ENCODE data around the gene GAB1.

Gene GAB1

GRCh38 chr4:143403553-143403820, 66.8 kb downstream of the GAB1 start:
- TF ChIP-seq CTCF (IDR thresholded peaks at IDR 0.05; ENCODE audit: low read depth, low read length, missing control alignments) = no peak

DNA sequence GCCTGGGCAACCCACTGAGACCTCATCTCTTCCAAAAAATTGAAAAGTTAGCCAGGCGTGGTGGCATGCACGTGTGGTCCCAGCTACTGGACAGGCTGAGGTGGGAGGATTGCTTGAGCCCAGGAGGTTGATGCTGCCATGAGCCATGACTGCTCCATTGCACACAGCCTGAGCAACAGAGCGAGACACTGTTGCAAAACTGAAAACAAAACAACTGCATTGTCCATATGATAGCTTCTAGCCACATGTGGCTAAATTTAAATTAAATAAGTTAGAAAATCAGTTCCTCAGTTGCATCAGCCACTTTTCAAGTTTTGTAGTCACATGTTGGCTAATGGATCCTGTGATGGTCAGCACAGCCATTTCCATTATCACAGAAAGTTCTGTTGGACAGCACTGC, 67.9 kb downstream of the GAB1 start:
- no peak overlapping the region for H3K4me3 ChIP-seq (replicated peaks; ENCODE audit: low read depth, low read length)
- no peak for DNase-seq (ENCODE audit: extremely low read depth, low read depth)
- TF ChIP-seq CTCF (IDR thresholded peaks at IDR 0.05; ENCODE audit: low read depth, low read length, missing control alignments) = no peak

More at GRCh38 chr4:143403553-143403820, 66.8 kb downstream of the GAB1 start:
- H3K4me3 ChIP-seq (replicated peaks; ENCODE audit: low read depth, low read length) = no peak overlapping the region
- DNase-seq (ENCODE audit: extremely low read depth, low read depth) = no peak

GRCh38 chr4:143405075-143405730, 68.5 kb downstream of the GAB1 start:
- no peak overlapping the region for H3K4me3 ChIP-seq (replicated peaks; ENCODE audit: low read depth, low read length)

DNA sequence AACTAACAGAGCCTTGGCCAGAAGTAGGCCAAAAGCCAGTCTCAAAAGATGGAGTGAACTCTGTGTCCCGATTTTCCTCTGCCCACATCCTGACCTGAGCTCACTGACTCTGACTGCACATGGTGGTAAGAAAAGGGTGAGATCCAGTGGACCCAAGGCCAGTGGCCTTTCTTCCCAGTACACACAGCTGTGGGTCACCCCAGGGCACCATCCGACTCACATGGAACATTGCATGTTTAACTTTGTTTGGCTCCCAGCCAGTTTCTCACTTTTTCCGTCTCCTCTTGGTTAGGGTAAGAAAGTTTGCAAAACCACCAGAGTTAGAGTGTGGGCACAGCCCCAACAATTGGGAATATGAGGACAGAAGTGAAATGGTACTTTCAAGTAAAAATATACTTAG, 69.8 kb downstream of the GAB1 start:
- H3K4me3 ChIP-seq (replicated peaks; ENCODE audit: low read depth, low read length) = no peak overlapping the region
- DNase-seq (ENCODE audit: extremely low read depth, low read depth) = no peak
- no peak for TF ChIP-seq CTCF (IDR thresholded peaks at IDR 0.05; ENCODE audit: low read depth, low read length, missing control alignments)

More at GRCh38 chr4:143405075-143405730, 68.5 kb downstream of the GAB1 start:
- DNase-seq (ENCODE audit: extremely low read depth, low read depth) = no peak
- no peak for TF ChIP-seq CTCF (IDR thresholded peaks at IDR 0.05; ENCODE audit: low read depth, low read length, missing control alignments)

GRCh38 chr4:143407474-143407873, 70.8 kb downstream of the GAB1 start:
- TF ChIP-seq CTCF (IDR thresholded peaks at IDR 0.05; ENCODE audit: low read depth, low read length, missing control alignments) = no peak
- no peak for DNase-seq (ENCODE audit: extremely low read depth, low read depth)
- no peak overlapping the region for H3K4me3 ChIP-seq (replicated peaks; ENCODE audit: low read depth, low read length)

GRCh38 chr4:143407888-143408287, 71.2 kb downstream of the GAB1 start:
- no peak for DNase-seq (ENCODE audit: extremely low read depth, low read depth)
- H3K4me3 ChIP-seq (replicated peaks; ENCODE audit: low read depth, low read length) = no peak overlapping the region
- no peak for TF ChIP-seq CTCF (IDR thresholded peaks at IDR 0.05; ENCODE audit: low read depth, low read length, missing control alignments)

DNA sequence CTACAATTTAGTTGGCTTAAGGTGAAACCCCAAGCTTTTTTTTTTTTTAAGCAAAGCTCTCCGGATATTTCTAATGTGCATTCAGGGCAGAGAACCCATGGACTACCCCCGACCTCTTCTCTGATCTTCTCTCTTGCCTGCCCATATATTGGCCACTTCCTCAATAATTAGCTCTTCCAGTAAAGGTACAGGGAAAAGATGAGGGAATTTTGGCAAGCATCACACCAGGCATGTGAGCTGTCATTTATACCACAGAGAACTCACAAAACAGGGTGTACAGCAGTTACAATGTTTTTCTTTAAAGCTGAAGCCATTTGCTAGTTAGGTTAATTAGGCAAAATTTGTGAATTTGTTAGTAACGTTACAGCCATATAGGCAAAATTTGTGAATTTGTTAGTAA, 73.3 kb downstream of the GAB1 start:
- no peak for DNase-seq (ENCODE audit: extremely low read depth, low read depth)
- H3K4me3 ChIP-seq (replicated peaks; ENCODE audit: low read depth, low read length) = no peak overlapping the region
- TF ChIP-seq CTCF (IDR thresholded peaks at IDR 0.05; ENCODE audit: low read depth, low read length, missing control alignments) = no peak
